Stimulated activated CD4-positive, alpha-beta T cell treated with anti-CD3 and anti-CD28 coated beads, Interleukin-15, amount 100 ng/mL, for 24 hours (primary cell): ENCODE data around the gene ZBTB32.

Experiments used
- DNase-seq: peaks from one replicate; pipeline ENCODE4 v3.0.0-alpha.2; 2020

The ZBTB32 gene

GRCh38 chr19:35696835-35697234, 7.5 kb upstream of the ZBTB32 start:
- DNase-seq = no peak

- peak; percentile 96 for DNase-seq
These were observed 1.9 kb upstream of the ZBTB32 start for GRCh38 chr19:35702223-35703012.

- no peak for DNase-seq
These were observed 1.0 kb upstream of the ZBTB32 start for GRCh38 chr19:35703343-35703742.

GRCh38 chr19:35708391-35708790, 4.0 kb downstream of the ZBTB32 start:
- no peak for DNase-seq

GRCh38 chr19:35710784-35711723, 6.7 kb downstream of the ZBTB32 start:
- peak; percentile 83 for DNase-seq

DNA sequence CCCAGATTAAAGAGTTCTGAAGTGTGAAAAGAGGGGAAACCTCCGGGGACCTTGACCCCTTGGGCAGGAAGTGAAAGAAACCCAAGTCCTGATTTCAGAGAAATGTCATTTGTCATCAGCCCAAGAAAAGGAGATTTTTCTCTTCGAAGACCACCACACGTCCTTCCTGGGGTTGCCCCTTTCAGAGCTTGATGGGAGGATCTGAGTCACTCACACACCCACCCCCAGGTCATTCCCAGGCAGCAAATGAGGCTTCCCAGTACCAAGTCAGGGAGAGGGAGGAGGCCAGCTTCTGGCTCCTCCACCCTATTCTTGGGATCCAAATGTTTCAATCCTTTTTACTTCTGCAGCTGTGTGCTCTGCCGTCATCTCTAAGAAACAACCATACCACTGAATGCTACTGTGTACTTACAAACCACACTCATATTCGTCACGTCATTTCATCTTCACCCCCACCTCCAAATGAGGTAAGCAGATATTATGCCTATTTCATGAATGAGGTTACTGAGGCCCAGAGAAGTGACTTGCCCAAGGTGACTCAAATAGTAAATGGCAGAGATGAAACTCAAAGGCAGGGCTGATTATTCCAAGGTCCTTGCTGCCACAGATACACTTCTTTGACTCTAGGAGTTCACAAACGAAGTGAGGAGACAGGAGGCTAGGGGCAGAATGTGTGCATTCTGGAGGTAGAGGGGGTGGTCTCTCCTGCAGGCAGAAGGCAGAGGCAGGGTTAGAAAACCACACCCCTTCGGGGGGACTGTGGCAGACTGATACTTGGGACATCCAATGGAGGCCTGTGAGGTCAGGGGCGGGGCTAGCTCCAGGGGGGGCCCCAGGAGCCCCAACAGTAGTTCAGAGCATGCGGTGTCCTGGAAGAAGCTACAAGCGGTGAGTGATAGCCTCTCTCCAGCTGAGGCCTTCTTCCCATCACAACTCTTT, 8.5 kb downstream of the ZBTB32 start:
- DNase-seq = peak; percentile 93

DNA sequence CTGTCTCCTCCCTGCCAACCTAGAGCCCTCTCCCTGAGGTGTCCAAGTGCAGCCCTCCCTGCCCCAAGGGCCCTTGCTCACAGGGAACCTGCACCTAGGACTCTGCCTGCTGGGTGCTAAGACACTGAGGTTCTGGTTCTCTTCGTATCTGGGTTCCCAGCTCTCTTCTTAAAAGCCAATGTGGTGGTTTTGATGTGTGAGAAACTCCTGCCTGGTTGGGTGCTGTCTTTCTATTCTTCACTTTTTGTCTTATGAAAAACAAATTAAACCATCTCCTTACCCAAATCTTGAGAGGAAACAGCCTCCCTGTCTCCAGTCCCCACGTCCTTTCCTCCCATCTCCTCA, 9.1 kb downstream of the ZBTB32 start:
- no peak for DNase-seq

- no peak for DNase-seq
These were observed 9.6 kb downstream of the ZBTB32 start for GRCh38 chr19:35713904-35714495.

DNA sequence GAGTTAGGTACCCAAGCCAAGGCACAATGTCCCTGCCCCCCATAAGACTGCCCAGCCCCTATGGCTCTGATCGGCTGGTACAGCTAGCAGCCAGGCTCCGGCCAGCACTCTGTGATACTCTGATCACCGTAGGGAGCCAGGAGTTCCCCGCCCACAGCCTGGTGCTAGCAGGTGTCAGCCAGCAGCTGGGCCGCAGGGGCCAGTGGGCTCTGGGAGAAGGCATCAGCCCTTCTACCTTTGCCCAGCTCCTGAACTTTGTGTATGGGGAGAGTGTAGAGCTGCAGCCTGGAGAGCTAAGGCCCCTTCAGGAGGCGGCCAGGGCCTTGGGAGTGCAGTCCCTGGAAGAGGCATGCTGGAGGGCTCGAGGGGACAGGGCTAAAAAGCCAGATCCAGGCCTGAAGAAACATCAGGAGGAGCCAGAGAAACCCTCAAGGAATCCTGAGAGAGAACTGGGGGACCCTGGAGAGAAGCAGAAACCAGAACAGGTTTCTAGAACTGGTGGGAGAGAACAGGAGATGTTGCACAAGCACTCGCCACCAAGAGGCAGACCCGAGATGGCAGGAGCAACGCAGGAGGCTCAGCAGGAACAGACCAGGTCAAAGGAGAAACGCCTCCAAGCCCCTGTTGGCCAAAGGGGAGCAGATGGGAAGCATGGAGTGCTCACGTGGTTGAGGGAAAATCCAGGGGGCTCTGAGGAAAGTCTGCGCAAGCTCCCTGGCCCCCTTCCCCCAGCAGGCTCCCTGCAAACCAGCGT, 10.4 kb downstream of the ZBTB32 start:
- DNase-seq = peak; percentile 60

GRCh38 chr19:35715355-35715809, 11.0 kb downstream of the ZBTB32 start:
- DNase-seq = peak; percentile 35

DNA sequence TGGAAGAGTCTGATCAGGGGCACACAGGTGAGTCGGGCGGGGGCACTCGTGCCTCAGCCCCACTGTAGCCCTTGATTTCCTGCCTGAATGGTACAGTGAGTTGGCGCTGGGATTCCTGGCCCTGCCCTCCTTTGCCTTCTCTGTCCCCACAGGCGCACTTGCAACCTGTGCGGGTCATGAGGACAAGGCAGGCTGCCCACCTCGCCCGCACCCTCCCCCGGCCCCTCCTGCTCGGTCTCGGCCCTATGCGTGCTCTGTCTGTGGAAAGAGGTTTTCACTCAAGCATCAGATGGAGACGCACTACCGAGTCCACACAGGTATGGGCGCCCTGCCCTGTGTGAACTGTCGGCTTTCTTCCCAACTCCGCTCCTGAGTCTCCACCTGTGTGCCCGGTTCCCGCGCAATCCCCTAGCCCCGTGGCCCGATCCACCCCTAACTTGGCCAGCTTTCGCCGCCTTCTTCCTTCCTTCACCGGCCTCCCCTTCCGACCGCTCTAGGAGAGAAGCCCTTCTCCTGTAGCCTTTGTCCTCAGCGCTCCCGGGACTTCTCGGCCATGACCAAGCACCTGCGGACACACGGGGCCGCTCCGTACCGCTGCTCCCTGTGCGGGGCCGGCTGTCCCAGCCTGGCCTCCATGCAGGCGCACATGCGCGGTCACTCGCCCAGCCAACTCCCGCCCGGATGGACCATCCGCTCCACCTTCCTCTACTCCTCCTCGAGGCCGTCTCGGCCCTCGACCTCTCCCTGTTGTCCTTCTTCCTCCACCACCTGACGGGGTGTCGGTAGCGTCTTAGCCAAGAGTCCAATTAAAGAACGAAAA, 11.8 kb downstream of the ZBTB32 start:
- DNase-seq = peak; percentile 40

- peak; percentile 98 for DNase-seq
These were observed 12.7 kb downstream of the ZBTB32 start for GRCh38 chr19:35716801-35717664.

DNA sequence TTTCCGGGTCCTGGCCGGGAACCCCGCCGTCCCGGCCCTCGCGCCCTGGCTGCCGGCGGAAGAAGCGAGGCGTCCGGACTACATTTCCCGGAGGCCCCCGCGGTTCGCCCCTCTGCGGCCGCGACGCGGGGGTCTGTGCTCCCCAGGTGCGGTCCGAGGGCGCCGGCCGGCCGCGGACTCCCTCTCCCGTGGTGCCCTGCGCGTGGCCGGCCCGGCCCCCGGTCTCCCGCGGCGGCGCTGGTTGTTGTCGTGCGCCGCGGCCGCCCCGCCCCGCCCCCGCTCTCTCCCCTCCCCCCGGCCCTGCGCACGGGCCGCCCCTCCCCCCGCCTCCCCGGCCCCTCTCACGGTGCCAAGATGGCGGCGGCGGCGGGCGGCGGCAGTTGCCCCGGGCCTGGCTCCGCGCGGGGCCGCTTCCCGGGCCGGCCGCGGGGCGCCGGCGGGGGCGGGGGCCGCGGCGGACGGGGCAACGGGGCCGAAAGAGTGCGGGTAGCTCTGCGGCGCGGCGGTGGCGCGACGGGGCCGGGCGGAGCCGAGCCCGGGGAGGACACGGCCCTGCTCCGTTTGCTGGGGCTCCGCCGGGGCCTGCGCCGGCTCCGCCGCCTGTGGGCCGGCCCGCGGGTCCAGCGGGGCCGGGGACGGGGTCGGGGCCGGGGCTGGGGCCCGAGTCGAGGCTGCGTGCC, 13.4 kb downstream of the ZBTB32 start, which contains the start of gene KMT2B:
Gene KMT2B, plus strand, starts transcription at position 339 of the 680 bp plus-strand sequence. Its CDS starts 16 bp downstream, at position 355.
- no peak for DNase-seq

- peak; percentile 79 for DNase-seq
These were observed 14.1 kb downstream of the ZBTB32 start for GRCh38 chr19:35718345-35719041.

DNA sequence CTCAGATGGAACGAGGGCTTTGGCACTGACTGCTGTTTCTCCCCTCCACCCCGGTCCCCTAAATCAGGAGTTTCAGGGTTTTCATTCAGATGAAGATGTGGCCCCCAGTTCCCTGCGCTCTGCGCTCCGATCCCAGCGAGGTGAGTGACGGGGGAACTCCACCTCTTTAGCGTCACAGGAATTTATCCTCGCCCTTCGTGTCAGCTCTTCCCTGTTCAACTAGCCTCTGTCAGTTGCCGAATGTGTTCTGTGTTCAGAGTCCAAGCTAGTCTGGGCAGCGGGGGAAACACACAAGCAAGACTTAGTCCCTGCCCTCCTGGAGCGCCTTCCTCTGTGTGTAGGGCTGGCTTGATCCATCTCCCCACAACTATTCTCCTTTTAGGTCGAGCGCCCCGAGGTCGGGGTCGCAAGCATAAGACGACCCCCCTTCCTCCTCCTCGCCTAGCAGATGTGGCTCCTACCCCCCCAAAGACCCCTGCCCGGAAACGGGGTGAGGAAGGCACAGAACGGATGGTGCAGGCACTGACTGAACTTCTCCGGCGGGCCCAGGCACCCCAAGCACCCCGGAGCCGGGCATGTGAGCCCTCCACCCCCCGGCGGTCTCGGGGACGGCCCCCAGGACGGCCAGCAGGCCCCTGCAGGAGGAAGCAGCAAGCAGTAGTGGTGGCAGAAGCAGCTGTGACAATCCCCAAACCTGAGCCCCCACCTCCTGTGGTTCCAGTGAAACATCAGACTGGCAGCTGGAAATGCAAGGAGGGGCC, 15.2 kb downstream of the ZBTB32 start:
- no peak for DNase-seq

GRCh38 chr19:35720163-35720524, 15.8 kb downstream of the ZBTB32 start:
- DNase-seq = no peak

GRCh38 chr19:35720648-35721047, 16.3 kb downstream of the ZBTB32 start:
- DNase-seq = no peak
